HL-60 (cell line): ENCODE data around the gene MYO3A.

ENCODE experiments used
- DNase-seq, 2 experiments: peaks; one replicate each; pipeline ENCODE4 v3.0.0-alpha.2; 2010 to 2020; ENCODE audit warnings: low read depth in 1 of 2, low spot score in 1 of 2
- H3K27ac ChIP-seq: fragments of 250-450 bp; sonication (Bioruptor Pico); replicated peaks from 2 replicates; pipeline ENCODE4 v1.5.1; 2020; ENCODE audit warnings: mild to moderate bottlenecking, moderate library complexity
- H3K27me3 ChIP-seq: fragments of 250-450 bp; sonication (Bioruptor Pico); 2 replicates; pipeline ENCODE4 v1.5.1; 2021; ENCODE audit warnings: mild to moderate bottlenecking, moderate library complexity; ENCODE audit not compliant: insufficient read depth, poor library complexity, severe bottlenecking
- H3K4me3 ChIP-seq: replicated peaks from 2 replicates; pipeline ENCODE4 v1.5.1; 2011; ENCODE audit warnings: mild to moderate bottlenecking, control low read depth, low read length; ENCODE audit not compliant: insufficient read depth
- GABPA ChIP-seq: IDR thresholded peaks from 2 replicates; pipeline ENCODE4 v1.6.1; 2012; ENCODE audit warnings: low read depth
- POLR2AphosphoS5 ChIP-seq: IDR thresholded peaks from 2 replicates; pipeline ENCODE4 v1.6.1; 2012; ENCODE audit warnings: low read depth
- SPI1 ChIP-seq: IDR thresholded peaks from 2 replicates; pipeline ENCODE4 v1.6.1; 2012; ENCODE audit warnings: low read depth, mild to moderate bottlenecking, borderline replicate concordance
- TF ChIP-seq, protein P1 (sequence below): IDR thresholded peaks from 2 replicates; pipeline ENCODE4 v1.6.1; 2012; ENCODE audit warnings: low read depth; ENCODE audit not compliant: insufficient replicate concordance
- TF ChIP-seq, protein P2 (sequence below): IDR thresholded peaks from one replicate; pipeline ENCODE4 v1.5.1; 2011; ENCODE audit warnings: low read length, control low read depth, inconsistent platforms; ENCODE audit not compliant: insufficient read depth

MYO3A gene

DNA sequence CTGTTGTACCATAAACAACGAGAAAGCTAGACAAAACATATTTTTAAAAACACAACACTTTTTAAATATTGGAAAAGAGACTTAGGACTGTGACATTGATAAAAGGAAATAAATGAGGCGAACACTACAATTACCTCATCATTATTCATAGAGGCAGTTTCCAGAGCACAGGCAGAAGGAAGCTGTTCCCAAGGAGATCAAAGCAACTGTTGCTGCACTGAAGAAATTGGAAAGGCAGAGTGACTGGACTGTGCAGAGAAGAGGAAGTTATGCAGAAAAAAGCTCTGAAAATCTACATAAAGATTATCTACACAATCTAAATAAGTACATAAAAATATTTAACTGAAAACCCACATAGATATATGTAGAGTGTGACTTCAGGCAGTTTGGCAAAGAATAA, 32.8 kb downstream of the MYO3A start:
- no peaks in the 10 kb centered on the region for H3K27me3 ChIP-seq
- DNase-seq: no peak
- no peak overlapping the region for H3K27ac ChIP-seq
- H3K4me3 ChIP-seq: no peak overlapping the region
- TF ChIP-seq SPI1: no peak
- TF ChIP-seq POLR2AphosphoS5: no peak
- TF ChIP-seq GABPA: no peak
- TF ChIP-seq, protein P1, sequence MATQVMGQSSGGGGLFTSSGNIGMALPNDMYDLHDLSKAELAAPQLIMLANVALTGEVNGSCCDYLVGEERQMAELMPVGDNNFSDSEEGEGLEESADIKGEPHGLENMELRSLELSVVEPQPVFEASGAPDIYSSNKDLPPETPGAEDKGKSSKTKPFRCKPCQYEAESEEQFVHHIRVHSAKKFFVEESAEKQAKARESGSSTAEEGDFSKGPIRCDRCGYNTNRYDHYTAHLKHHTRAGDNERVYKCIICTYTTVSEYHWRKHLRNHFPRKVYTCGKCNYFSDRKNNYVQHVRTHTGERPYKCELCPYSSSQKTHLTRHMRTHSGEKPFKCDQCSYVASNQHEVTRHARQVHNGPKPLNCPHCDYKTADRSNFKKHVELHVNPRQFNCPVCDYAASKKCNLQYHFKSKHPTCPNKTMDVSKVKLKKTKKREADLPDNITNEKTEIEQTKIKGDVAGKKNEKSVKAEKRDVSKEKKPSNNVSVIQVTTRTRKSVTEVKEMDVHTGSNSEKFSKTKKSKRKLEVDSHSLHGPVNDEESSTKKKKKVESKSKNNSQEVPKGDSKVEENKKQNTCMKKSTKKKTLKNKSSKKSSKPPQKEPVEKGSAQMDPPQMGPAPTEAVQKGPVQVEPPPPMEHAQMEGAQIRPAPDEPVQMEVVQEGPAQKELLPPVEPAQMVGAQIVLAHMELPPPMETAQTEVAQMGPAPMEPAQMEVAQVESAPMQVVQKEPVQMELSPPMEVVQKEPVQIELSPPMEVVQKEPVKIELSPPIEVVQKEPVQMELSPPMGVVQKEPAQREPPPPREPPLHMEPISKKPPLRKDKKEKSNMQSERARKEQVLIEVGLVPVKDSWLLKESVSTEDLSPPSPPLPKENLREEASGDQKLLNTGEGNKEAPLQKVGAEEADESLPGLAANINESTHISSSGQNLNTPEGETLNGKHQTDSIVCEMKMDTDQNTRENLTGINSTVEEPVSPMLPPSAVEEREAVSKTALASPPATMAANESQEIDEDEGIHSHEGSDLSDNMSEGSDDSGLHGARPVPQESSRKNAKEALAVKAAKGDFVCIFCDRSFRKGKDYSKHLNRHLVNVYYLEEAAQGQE: no peak
- TF ChIP-seq, protein P2, sequence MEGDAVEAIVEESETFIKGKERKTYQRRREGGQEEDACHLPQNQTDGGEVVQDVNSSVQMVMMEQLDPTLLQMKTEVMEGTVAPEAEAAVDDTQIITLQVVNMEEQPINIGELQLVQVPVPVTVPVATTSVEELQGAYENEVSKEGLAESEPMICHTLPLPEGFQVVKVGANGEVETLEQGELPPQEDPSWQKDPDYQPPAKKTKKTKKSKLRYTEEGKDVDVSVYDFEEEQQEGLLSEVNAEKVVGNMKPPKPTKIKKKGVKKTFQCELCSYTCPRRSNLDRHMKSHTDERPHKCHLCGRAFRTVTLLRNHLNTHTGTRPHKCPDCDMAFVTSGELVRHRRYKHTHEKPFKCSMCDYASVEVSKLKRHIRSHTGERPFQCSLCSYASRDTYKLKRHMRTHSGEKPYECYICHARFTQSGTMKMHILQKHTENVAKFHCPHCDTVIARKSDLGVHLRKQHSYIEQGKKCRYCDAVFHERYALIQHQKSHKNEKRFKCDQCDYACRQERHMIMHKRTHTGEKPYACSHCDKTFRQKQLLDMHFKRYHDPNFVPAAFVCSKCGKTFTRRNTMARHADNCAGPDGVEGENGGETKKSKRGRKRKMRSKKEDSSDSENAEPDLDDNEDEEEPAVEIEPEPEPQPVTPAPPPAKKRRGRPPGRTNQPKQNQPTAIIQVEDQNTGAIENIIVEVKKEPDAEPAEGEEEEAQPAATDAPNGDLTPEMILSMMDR: no peak

DNA sequence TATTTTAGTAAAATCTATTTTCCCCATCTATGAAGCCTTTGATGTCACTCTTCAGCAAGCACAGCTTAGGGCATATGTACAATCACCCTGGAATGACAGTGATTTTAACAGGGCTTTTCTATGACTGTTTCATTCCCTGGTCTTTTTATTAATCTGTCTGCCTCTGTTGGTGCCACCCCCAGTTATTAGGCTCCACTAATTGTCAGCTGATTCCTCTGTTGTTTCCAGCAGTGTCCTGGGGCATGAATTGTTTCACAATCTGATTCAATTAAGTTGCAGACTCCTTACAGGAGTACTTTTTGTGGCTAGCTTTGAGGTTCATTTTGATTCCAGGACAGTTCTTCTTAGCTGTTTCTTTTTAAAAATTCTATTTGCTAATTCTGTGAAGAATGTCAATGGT, 38.6 kb downstream of the MYO3A start:
- no peak overlapping the region for H3K27ac ChIP-seq
- TF ChIP-seq, protein P1: no peak
- no peak for TF ChIP-seq POLR2AphosphoS5
- TF ChIP-seq, protein P2: no peak
- no peak for TF ChIP-seq SPI1
- TF ChIP-seq GABPA: no peak
- H3K27me3 ChIP-seq: peaks cover 2% of the 10 kb centered on the region
- H3K4me3 ChIP-seq: no peak overlapping the region
- DNase-seq: no peak

DNA sequence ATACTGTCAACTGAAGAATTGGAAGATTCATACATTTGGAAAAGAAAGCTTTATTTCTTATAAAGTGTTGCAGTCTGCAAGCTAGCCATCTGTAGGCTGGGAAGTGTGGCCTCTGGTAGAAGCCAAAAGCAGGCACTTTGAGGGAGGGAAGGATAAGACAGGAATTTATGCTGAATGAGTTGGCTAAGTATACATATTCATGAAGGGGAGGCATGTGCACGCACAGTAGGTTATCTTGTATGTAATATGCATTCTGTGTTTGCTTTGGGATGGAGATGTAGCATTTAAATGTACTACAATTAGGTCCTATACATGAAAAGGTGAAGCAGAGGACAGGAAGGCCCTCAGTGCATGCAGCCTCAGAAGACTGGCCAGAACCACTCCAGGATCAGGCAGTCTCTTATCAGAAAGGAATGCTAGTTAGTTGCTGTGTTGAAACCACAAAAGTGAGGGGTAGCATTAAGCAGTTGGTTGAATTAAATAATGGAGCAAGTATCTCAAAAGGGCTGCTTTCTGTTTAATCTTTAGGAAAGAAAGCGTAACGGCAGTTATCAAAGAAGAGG, 40.9 kb downstream of the MYO3A start:
- DNase-seq: no peak
- Histone ChIP-seq H3K27me3 (peaks cover 2% of the 10 kb centered on the region), H3K4me3 (no peak overlapping the region), H3K27ac (no peak overlapping the region)
- TF ChIP-seq GABPA (no peak), POLR2AphosphoS5 (no peak), SPI1 (no peak)
- TF ChIP-seq, protein P1: no peak
- TF ChIP-seq, protein P2: no peak
